ENCODE data around the gene TLE6.
"Not testable (repeated sequence)": the region's sequence is repeated elsewhere in the genome, so short reads cannot be mapped to it uniquely, and the experiment has no call there.

The TLE6 gene

GRCh38 chr19:2977001-2977745, at the start of gene TLE6:
Gene TLE6 (plus strand): TSS chr19:2977564. CDS start chr19:2978234, 670 bp downstream.
- peak; percentile 88 for DNase-seq

- no peak for DNase-seq
Observed at GRCh38 chr19:2933490-2933910, 43.9 kb upstream of the TLE6 start.

DNA sequence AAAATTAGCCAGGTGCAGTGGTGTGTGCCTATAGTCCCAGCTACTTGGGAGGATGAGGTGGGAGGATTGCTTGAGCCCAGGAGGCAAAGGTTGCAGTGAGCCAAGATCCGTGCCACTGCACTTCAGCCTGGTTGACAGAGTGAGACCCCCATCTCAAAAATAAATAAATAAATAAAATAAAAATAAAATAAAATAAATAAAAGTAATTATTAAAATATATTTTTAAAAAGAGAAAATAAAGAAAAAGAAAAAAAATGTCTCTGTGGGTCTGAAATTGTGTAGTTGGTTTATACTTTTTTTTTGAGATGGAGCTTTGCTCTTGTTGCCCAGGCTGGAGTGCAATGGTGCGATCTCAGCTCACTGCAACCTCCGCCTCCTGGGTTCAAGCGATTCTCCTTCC, 41.5 kb upstream of the TLE6 start:
- DNase-seq: not testable (repeated sequence)

DNA sequence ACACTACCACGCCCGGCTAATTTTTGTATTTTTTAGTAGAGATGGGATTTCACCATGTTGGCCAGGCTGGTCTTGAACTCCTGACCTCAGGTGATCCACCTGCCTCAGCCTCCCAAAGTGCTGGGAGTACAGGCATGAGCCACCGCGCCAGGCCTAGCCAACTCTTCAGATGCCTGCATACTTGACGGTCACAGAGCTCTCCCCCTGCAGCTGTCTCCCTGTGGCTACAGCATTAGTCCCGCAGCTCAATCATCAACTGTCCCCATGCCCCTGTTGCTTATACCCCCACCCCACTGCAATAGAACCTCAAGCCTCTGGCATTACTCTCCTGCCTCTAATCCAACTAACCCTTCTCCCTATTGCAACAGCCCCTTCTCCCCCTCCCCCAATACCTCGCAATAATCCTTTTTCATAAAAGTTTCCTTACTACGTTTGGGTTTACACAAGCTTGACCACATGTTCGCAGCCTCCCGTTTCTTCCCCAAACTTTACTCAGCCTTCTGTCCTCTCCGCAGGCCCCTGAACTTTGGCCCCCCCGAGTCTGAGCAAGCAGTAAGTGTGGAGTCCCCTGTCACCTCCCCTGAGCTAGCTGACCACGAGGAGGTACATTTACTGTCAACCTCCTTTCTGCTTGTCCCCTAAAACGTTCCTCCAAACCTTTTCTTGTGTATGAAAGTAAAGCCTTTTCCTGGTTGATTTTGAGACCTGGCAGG, 34.3 kb upstream of the TLE6 start:
- no peak for DNase-seq

DNA sequence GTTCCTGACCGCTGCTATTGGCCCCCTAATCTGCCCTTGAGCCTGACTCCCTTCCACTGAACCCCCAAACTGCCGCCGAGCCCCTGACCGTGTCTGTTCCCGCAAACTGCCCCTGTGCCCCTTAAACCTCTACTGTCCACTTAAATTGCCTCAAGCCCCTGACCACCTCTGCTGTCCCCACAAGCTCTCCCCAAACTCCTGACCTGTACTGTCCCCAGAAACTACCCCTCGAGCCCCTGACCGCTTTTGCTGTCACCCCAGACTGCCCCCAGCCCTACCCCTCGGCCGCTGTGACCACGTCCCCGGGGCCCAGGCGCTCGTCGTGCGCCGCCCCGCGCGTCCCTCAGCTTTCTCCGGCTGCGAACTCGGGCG, 33.0 kb upstream of the TLE6 start:
- no peak for DNase-seq

GRCh38 chr19:2944775-2945574, 32.4 kb upstream of the TLE6 start, which contains the start of gene ZNF77:
Gene ZNF77 (minus strand): TSS chr19:2944971. CDS start chr19:2944840, 131 bp downstream.
- peak; percentile 98 for DNase-seq

DNA sequence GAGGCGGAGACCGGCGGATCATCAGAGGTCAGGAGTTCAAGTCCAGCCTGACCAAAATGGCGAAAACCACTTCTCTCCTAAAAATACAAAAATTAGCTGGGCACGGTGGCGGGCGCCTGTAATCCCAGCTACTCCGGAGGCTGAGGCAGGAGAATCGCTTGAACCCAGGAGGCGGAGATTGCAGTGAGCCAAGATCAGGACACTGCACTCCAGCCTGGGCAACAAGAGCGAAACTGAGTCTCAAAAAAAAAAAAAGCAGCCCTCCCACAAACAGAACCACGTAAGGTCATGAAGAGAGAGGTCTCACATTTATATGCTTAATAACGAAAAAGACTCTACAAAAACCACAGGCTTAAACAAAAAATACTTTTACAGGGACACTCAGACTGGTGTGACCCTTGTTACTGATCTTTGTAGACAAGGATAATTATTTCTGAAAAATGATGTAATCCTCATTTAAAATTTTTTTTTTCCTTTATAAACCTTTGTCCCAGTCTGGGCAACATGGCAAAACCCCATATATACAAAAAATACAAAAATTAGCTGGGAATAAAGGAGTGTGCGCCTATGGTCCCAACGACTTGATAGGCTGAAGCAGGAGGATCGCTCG, 31.7 kb upstream of the TLE6 start:
- DNase-seq: no peak

- DNase-seq: no peak
Observed at GRCh38 chr19:2949939-2950285, 27.5 kb upstream of the TLE6 start.

- peak; percentile 100 for DNase-seq
Observed at GRCh38 chr19:2950286-2951124, 26.9 kb upstream of the TLE6 start.

DNA sequence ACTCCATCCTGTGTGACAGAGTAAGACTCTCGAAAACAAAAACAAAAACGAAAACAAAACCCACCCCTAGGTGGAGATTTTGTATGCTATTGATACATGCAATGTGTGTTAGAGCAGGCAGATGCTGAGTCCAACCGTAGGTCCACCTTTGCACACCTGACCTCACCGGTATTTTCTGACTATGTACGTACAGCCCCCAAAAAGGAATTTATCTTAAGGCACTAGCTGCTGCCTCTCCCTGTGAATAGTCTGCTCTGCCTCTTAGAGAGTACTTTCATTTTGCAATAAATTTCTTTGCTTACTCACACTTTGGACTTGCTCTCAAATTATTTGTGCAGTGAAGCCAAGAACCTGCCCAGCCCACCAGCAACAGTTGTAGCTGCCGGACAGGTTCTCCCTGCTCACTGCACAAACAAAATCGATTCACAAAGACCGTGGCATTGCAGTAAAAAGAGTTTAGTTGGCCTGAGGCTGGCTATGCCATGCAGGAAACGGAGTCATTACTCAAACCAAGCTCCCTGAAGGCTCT, 24.3 kb upstream of the TLE6 start:
- no peak for DNase-seq

DNA sequence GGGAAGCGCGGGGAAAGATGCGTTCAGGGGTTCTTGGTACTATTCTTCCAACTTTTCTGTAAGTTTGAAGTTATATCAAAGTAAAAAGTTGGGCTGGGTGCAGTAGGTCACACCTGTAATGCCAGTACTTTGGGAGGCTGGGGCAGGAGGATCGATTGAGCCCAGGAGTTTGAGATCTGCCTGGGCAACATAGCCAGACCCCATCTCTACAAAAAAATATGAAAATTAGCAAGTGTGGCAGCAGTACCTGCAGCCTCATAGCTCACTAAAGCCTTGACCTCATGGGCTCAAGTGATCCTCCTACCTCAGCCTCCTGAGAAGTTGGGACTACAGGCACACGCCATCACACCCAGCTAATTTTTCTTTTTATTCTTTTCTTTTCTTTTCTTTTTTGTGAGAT, 20.2 kb upstream of the TLE6 start:
- DNase-seq: no peak

DNA sequence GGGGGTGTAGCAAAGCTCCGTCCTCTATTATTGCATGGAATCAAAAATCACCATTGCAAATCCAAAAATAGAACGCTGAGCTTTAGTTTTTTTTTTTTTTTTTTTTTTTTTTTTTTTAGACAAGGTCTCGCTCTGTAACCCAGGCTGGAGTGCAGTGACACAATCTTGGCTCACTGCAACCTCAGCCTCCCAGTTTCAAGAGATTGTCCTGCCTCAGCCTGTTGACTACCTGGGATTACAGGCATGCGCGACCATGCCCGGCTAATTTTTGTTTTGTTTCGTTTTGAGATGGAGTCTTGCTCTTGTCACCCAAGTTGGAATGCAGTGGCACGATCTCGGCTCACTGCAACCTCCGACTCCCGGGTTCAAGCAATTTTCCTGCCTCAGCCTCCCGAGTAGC, 17.2 kb upstream of the TLE6 start:
- no peak for DNase-seq

DNA sequence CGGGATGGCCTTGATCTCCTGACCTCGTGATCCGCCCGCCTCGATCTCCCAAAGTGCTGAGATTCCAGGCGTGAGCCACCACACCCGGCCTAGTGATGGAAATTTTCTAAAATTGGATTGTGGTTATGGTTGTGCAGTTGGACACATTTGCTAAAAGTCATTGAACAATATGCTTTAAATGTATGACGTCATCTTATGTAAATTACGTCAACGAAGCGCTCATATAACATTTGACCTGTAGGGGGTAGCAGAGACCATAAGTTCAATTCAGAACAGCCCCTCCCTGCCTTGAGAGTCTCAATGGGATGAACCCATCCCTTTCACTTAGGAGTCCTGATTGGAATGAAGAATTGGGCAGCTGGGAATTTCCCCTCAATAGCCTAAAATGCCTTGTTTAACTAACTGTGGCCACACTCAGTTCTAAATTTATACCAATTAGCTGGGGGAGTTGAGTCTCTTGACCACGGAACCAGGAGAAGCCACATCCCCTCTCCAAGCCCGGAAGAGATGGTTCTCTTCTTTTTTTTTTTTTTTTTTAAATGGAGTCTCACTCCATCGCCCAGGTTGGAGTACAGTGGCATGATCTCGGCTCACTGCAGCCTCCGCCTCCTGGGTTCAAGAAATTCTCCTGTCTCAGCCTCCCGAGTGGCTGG, 15.2 kb upstream of the TLE6 start:
- DNase-seq: no peak

DNA sequence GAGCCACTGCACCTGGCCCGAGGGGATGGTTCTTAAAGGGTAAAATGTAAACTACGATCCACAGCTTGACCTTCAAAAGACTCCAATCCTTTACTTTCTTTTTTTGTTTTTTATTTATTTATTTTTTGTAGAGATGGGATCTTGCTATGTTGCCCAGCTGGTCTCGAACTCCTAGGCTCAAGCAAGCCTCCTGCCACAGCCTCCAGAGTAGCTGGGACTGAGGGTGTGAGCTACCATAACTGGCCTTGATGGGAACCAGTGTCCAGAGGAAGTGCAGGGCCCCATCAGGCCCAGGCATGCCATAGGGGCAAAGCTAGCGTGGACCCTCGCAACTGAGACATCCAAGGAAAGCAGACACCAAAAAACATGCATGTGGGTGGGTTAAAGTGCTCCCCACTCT, 14.2 kb upstream of the TLE6 start:
- DNase-seq: no peak

DNA sequence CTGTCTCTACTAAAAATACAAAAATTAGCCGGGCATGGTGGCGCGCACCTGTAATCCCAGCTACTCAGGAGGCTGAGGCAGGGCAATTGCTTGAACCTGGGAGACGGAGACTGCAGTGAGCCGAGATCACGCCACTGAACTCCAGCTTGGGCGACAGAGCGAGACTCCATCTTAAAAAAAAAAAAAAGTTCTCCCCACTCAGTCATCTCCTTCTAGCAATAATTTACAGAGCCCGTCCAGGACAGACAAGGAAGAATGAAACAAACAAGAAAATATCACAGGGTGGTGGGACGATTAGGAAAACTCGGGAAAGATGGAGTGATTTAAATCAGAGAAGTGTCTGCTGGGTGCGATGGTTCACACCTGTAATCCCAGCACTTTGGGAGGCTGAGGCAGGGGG, 13.7 kb upstream of the TLE6 start:
- not testable (repeated sequence) for DNase-seq

DNA sequence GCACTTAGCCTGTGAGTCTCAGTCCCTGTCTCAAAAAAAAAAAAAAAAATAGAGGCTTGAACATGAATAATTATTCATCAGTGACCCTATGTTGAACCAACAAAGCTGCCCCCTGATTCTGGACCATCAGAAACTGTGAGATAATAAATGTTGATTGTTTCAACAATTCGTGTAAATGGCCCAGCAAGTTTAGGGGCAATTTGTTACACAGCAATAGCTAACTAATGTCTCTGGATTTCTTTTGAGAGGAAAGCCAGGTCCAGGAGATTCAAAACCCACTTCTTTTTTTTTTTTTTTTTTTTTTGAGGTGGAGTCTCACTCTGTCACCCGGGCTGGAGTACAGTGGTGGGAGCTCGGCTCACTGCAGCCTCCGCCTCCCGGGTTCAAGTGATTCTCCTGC, 12.5 kb upstream of the TLE6 start:
- DNase-seq: no peak

DNA sequence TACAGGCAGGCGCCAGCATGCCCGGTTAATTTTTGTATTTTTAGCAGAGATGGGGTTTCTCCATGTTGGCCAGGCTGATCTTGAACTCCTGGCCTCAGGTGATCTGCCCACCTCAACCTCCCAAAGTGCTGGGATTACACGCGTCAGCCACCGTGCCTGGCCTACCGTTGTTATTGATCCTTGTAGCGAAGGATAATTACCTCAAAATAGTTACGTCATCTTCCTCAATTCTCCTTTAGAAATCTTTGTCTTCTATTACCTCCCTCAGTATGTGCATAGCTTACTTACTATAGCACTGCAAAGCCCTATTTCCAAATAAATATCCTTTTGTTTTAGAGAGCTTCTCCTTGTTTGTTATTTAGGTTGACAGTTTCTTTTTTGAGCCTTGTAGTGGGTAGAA, 9.4 kb upstream of the TLE6 start:
- no peak for DNase-seq

DNA sequence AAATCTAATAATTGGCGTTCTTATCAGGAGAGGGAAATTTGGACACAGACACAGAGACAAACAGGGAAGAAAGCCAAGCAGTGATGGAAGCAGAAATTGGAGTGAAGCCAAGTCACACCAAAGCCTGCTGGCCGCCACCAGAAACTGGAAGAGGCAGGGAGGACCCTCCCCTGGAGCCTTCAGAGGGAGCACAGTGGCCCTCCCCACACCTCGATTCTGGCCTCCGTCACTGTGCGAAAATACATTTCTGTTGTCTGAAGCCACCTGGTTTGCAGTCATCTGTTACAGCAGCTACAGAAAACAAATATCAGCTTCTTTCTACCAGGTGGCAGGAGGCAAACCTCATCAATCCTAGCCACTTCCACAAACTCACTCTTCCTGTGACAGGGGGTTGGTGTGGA, 8.3 kb upstream of the TLE6 start:
- no peak for DNase-seq

DNA sequence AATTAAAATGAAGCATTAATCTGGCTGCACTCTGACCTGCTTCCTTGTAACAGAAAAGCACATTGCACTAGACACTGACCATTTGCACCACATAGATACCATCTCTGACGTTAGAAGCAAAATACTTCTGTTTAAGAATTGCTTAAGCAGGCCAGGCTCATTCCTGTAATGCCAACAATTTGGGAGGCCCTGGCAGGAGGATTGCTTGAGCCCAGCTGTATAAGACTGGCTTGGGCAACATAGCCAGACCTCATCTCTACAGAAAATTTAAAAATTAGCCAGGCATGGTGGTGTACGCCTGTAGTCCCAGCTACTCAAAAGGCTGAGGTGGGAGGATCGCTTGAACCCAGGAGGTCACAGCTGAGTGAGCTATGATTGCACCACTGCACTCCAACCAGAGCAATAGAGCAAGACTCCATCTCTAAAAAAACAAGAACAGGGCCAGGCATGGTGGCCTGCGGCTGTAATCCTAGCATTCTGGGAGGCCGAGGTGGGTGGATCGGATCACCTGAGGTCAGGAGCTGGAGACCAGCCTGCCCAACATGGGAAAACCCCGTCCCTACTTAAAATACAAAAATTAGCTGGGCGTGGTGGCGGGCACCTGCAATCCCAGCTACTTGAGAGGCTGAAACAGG, 7.0 kb upstream of the TLE6 start:
- DNase-seq: no peak

GRCh38 chr19:2973229-2973628, 4.1 kb upstream of the TLE6 start:
- no peak for DNase-seq

Data from activated effector memory CD4-positive, alpha-beta T cell treated with Interleukin-2 at 50 U/mL for 16 hours (primary cell).